CMK (cell line): ENCODE results near the gene MRC1.

Source experiments
- DNase-seq: peaks from one replicate; pipeline ENCODE4 v3.0.0-alpha.2; 2010; ENCODE audit warnings: low read depth

The MRC1 gene

GRCh38 chr10:17795813-17796594 is 13.1 kb upstream of the MRC1 start:
- DNase-seq: no peak

- DNase-seq: no peak
Observed at GRCh38 chr10:17801507-17801906, 7.6 kb upstream of the MRC1 start.

- DNase-seq: no peak
Observed at GRCh38 chr10:17802350-17802749, 6.8 kb upstream of the MRC1 start.

- no peak for DNase-seq
Observed at GRCh38 chr10:17802976-17803375, 6.2 kb upstream of the MRC1 start.

GRCh38 chr10:17805330-17805729 is 3.8 kb upstream of the MRC1 start:
- no peak for DNase-seq

GRCh38 chr10:17805921-17806577 is 3.1 kb upstream of the MRC1 start:
- no peak for DNase-seq

- DNase-seq: no peak
Observed at GRCh38 chr10:17811146-17811865, 2.2 kb downstream of the MRC1 start.

GRCh38 chr10:17814973-17815372 is 5.8 kb downstream of the MRC1 start:
- no peak for DNase-seq

- DNase-seq: no peak
Observed at GRCh38 chr10:17816199-17816598, 7.1 kb downstream of the MRC1 start.

- DNase-seq: no peak
Observed at GRCh38 chr10:17817316-17817715, 8.2 kb downstream of the MRC1 start.

- no peak for DNase-seq
Observed at GRCh38 chr10:17817790-17818189, 8.6 kb downstream of the MRC1 start.

- DNase-seq: no peak
Observed at GRCh38 chr10:17819836-17820235, 10.7 kb downstream of the MRC1 start.

GRCh38 chr10:17820943-17821342 is 11.8 kb downstream of the MRC1 start:
- DNase-seq: no peak

- DNase-seq: no peak
Observed at GRCh38 chr10:17821893-17822292, 12.7 kb downstream of the MRC1 start.

GRCh38 chr10:17831341-17831740 is 22.2 kb downstream of the MRC1 start:
- DNase-seq: no peak

- no peak for DNase-seq
Observed at GRCh38 chr10:17831896-17832295, 22.7 kb downstream of the MRC1 start.

- no peak for DNase-seq
Observed at GRCh38 chr10:17833656-17834055, 24.5 kb downstream of the MRC1 start.

- no peak for DNase-seq
Observed at GRCh38 chr10:17835688-17836087, 26.5 kb downstream of the MRC1 start.

- no peak for DNase-seq
Observed at GRCh38 chr10:17836942-17837341, 27.8 kb downstream of the MRC1 start.

GRCh38 chr10:17838080-17838648 is 29.0 kb downstream of the MRC1 start:
- no peak for DNase-seq

GRCh38 chr10:17841050-17841449 is 31.9 kb downstream of the MRC1 start:
- DNase-seq: no peak

- DNase-seq: no peak
Observed at GRCh38 chr10:17842641-17843040, 33.5 kb downstream of the MRC1 start.
